GM23338 (cell line): ENCODE results near the gene JAZF1.

Source experiments
- CREB1 ChIP-seq: fragments of 250-450 bp; sonication (Bioruptor Pico); IDR thresholded peaks from 2 replicates; pipeline ENCODE4 v1.5.0; 2020; ENCODE audit warnings: low read depth, mild to moderate bottlenecking, moderate library complexity
- EZH2 ChIP-seq: fragments of 200-600 bp; sonication (generic); IDR thresholded peaks from one replicate; pipeline ENCODE4 v1.8.0; 2017; ENCODE audit warnings: antibody characterized with exemption, mild to moderate bottlenecking, low read depth; ENCODE audit not compliant: unreplicated experiment
- JUNB ChIP-seq: IDR thresholded peaks from one replicate; pipeline ENCODE4 v1.6.1; 2016; ENCODE audit warnings: antibody characterized with exemption; ENCODE audit not compliant: unreplicated experiment
- POLR2AphosphoS5 ChIP-seq: IDR thresholded peaks from 2 replicates; pipeline ENCODE4 v1.6.1; 2016; ENCODE audit warnings: antibody characterized with exemption, low read depth
- TF ChIP-seq, protein P1 (sequence below), 2 experiments: fragments of 200-600 bp in 1 of 2; sonication (generic) in 1 of 2; conservative IDR thresholded peaks; 2 replicates each; pipeline versions ENCODE4 v1.5.1 to v1.6.1; 2016 to 2017; ENCODE audit warnings: antibody characterized with exemption in 2 of 2, low read depth in 2 of 2, mild to moderate bottlenecking in 2 of 2, moderate library complexity in 1 of 2
- TF ChIP-seq, protein P2 (sequence below): fragments of 250-450 bp; sonication (Bioruptor Pico); IDR thresholded peaks from 2 replicates; pipeline ENCODE4 v1.5.0; 2020; ENCODE audit warnings: mild to moderate bottlenecking, moderate library complexity

DNA sequence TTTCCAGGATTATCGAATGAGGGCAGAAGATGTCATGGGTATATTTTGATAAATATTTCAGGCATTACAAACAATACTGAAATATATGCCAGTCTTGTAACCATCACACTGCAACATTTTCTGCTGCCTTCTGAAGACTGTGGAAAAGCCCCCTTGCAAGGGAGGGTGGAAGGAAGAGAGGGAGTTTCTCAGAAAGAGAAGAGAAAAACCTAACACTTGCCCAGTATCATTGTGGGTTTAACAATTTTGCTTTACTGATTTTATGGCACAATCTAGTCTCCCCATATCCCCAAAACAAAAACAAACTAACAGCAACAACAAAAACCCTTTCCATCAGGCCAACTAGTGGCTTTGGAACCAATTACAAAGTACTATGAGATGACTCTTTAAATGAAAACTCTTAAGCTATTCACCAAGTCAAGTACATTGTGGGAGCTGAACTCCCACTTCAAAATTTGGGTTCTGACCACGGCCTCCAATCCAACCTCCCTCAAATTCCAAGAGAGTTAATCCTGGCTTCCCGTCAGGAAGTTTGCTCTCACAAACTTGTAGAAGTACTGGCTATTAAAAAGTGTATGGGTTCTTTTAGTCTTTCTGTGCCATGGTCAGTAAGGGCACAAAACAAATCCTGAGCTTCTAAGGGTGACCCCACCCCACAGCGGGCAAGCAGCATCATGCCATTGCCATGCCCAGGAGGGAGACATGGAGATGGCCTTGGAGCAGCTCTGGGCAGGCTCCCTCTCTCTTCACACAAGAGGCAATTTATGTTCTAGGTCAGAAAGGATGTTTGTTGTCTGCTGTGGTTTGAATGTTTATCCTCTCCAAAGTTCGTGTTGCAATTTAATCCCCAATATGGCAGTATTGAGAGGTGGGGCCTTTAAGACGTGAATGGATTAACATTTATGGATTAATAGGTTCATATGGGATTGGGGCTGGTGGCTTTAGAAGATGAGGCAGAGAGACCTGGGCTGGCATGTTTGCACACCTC is 96.3 kb downstream of the JAZF1 start:
- TF ChIP-seq, protein P1, sequence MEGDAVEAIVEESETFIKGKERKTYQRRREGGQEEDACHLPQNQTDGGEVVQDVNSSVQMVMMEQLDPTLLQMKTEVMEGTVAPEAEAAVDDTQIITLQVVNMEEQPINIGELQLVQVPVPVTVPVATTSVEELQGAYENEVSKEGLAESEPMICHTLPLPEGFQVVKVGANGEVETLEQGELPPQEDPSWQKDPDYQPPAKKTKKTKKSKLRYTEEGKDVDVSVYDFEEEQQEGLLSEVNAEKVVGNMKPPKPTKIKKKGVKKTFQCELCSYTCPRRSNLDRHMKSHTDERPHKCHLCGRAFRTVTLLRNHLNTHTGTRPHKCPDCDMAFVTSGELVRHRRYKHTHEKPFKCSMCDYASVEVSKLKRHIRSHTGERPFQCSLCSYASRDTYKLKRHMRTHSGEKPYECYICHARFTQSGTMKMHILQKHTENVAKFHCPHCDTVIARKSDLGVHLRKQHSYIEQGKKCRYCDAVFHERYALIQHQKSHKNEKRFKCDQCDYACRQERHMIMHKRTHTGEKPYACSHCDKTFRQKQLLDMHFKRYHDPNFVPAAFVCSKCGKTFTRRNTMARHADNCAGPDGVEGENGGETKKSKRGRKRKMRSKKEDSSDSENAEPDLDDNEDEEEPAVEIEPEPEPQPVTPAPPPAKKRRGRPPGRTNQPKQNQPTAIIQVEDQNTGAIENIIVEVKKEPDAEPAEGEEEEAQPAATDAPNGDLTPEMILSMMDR (conservative IDR thresholded peaks at IDR 0.05; ENCODE audit: low read depth in 2 of 2), result no peak
- TF ChIP-seq EZH2, result no peak
- TF ChIP-seq POLR2AphosphoS5, result no peak
- TF ChIP-seq, protein P2, sequence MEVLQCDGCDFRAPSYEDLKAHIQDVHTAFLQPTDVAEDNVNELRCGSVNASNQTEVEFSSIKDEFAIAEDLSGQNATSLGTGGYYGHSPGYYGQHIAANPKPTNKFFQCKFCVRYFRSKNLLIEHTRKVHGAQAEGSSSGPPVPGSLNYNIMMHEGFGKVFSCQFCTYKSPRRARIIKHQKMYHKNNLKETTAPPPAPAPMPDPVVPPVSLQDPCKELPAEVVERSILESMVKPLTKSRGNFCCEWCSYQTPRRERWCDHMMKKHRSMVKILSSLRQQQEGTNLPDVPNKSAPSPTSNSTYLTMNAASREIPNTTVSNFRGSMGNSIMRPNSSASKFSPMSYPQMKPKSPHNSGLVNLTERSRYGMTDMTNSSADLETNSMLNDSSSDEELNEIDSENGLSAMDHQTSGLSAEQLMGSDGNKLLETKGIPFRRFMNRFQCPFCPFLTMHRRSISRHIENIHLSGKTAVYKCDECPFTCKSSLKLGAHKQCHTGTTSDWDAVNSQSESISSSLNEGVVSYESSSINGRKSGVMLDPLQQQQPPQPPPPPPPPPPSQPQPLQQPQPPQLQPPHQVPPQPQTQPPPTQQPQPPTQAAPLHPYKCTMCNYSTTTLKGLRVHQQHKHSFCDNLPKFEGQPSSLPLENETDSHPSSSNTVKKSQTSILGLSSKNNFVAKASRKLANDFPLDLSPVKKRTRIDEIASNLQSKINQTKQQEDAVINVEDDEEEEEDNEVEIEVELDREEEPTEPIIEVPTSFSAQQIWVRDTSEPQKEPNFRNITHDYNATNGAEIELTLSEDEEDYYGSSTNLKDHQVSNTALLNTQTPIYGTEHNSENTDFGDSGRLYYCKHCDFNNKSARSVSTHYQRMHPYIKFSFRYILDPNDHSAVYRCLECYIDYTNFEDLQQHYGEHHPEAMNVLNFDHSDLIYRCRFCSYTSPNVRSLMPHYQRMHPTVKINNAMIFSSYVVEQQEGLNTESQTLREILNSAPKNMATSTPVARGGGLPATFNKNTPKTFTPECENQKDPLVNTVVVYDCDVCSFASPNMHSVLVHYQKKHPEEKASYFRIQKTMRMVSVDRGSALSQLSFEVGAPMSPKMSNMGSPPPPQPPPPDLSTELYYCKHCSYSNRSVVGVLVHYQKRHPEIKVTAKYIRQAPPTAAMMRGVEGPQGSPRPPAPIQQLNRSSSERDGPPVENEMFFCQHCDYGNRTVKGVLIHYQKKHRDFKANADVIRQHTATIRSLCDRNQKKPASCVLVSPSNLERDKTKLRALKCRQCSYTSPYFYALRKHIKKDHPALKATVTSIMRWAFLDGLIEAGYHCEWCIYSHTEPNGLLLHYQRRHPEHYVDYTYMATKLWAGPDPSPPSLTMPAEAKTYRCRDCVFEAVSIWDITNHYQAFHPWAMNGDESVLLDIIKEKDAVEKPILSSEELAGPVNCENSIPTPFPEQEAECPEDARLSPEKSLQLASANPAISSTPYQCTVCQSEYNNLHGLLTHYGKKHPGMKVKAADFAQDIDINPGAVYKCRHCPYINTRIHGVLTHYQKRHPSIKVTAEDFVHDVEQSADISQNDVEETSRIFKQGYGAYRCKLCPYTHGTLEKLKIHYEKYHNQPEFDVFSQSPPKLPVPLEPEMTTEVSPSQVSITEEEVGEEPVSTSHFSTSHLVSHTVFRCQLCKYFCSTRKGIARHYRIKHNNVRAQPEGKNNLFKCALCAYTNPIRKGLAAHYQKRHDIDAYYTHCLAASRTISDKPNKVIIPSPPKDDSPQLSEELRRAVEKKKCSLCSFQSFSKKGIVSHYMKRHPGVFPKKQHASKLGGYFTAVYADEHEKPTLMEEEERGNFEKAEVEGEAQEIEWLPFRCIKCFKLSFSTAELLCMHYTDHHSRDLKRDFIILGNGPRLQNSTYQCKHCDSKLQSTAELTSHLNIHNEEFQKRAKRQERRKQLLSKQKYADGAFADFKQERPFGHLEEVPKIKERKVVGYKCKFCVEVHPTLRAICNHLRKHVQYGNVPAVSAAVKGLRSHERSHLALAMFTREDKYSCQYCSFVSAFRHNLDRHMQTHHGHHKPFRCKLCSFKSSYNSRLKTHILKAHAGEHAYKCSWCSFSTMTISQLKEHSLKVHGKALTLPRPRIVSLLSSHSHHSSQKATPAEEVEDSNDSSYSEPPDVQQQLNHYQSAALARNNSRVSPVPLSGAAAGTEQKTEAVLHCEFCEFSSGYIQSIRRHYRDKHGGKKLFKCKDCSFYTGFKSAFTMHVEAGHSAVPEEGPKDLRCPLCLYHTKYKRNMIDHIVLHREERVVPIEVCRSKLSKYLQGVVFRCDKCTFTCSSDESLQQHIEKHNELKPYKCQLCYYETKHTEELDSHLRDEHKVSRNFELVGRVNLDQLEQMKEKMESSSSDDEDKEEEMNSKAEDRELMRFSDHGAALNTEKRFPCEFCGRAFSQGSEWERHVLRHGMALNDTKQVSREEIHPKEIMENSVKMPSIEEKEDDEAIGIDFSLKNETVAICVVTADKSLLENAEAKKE, result no peak
- TF ChIP-seq CREB1 (CRISPR knock-in tag), result no peak
- TF ChIP-seq JUNB, result no peak
